AG04449 (cell line): ENCODE results near the gene ALKBH6.
"Not testable (repeated sequence)": the region's sequence is repeated elsewhere in the genome, so short reads cannot be mapped to it uniquely, and the experiment has no call there.

Experiments used
- CTCF ChIA-PET: fragments of 350-600 bp; formaldehyde crosslinking; extraction: SDS; loops from one replicate; lab custom pipeline; 2021; ENCODE audit warnings: antibody characterized with exemption; lab: Yijun Ruan, JAX
- POLR2A ChIA-PET: fragments of 400-600, 350-600 bp; formaldehyde crosslinking; extraction: SDS; loops from one replicate; lab custom pipeline; 2020; ENCODE audit warnings: antibody characterized with exemption, inconsistent platforms; lab: Yijun Ruan, JAX
- DNase-seq: peaks from one replicate; pipeline ENCODE4 v3.0.0-alpha.2; 2010; ENCODE audit warnings: low read depth, low spot score
- H3K4me3 ChIP-seq: 2 replicates; pipeline ENCODE4 v1.5.1; 2011; ENCODE audit warnings: low read depth, mild to moderate bottlenecking, control low read depth, low read length
- TF ChIP-seq, protein P1 (sequence below): IDR thresholded peaks from one replicate; pipeline ENCODE4 v1.5.1; 2011; ENCODE audit warnings: mild to moderate bottlenecking, moderate library complexity, low read length, control low read depth, inconsistent platforms; ENCODE audit not compliant: insufficient read depth; ENCODE audit errors: missing control alignments

The ALKBH6 gene

DNA sequence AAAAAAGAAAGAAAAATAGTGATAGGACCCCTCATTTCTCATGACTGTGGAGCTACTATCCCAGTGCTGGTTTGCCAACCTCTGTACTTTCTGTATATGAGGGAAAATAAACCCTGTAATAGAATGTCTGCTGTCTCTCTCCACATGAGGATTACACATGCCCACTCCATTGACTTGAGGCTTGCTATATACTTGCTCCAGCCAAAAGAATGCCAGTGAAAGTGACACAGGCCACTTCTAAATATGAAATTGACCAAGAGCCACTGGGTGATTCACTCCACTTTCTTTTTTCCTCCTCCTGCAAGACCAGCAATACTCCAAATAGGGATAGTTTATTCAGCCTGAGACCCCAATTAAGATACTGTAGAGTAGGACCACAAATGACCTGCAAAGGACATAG, 33.8 kb upstream of the ALKBH6 start:
- no peak overlapping the region for H3K4me3 ChIP-seq
- ChIA-PET POLR2A (no interaction called here), CTCF (interaction anchor here (0.9 kb wide), 1 partner anchor 20 kb away, joined by 4 read pairs; no protein-coding TSS in a partner anchor)
- TF ChIP-seq, protein P1, sequence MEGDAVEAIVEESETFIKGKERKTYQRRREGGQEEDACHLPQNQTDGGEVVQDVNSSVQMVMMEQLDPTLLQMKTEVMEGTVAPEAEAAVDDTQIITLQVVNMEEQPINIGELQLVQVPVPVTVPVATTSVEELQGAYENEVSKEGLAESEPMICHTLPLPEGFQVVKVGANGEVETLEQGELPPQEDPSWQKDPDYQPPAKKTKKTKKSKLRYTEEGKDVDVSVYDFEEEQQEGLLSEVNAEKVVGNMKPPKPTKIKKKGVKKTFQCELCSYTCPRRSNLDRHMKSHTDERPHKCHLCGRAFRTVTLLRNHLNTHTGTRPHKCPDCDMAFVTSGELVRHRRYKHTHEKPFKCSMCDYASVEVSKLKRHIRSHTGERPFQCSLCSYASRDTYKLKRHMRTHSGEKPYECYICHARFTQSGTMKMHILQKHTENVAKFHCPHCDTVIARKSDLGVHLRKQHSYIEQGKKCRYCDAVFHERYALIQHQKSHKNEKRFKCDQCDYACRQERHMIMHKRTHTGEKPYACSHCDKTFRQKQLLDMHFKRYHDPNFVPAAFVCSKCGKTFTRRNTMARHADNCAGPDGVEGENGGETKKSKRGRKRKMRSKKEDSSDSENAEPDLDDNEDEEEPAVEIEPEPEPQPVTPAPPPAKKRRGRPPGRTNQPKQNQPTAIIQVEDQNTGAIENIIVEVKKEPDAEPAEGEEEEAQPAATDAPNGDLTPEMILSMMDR = no peak
- DNase-seq = no peak

DNA sequence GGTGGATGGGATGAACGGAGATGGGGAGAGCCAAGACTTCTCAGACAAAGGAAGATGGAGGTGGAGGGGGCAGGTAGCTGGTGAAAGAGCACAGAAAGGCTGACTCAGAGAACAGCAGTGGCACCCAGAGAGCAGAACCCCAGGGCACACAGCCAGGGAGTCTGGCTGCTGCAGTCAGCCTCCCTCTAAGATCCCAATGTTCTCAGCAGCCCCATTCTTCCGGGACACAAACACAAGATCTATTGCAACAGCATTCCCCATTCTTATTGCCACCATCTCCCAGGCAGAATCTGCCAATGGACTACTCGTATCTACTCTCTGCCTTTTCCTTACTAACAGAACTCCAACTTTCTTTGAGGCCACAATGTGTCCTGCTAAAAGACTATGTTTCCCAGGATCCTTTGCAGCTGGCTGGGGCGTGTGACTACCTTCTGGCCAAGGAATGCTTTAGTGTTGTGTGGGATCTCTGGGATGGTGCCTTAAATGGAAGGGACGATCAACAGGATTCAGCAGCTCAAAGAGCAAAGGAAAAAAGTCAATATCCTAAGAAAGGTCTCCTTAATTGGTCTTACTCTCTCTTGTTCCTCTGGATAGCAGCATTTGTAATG, 32.5 kb upstream of the ALKBH6 start:
- H3K4me3 ChIP-seq = no peak overlapping the region
- ChIA-PET POLR2A (no interaction called here), CTCF (no interaction called here)
- DNase-seq = no peak
- TF ChIP-seq, protein P1 = no peak

DNA sequence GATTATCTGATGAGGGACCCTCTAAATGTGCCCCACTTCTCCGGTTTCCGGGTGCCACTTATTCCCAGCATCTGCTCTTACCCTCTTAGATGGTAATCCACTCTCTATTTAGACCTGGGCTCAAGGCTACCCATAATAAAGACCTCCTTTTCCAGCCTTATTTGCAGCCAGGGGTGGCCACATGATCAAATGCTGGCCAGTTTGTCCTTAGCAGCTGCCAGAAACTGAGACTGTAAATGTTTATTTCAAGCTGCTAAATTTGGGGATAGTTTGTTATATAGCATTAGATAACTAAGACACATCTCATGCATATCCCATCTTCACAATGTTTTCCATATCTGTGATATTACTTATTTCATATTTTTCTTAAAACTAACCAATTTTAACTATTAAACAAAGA, 29.9 kb upstream of the ALKBH6 start:
- TF ChIP-seq, protein P1 = no peak
- no peak overlapping the region for H3K4me3 ChIP-seq
- DNase-seq = no peak
- ChIA-PET CTCF (interaction anchor here (1.0 kb wide), 1 partner anchor 10 kb away, joined by 4 read pairs; the partner anchor contains the start of gene THAP8), POLR2A (interaction anchor here (0.6 kb wide), 1 partner anchor 25 kb away, joined by 4 read pairs; no protein-coding TSS in a partner anchor)

DNA sequence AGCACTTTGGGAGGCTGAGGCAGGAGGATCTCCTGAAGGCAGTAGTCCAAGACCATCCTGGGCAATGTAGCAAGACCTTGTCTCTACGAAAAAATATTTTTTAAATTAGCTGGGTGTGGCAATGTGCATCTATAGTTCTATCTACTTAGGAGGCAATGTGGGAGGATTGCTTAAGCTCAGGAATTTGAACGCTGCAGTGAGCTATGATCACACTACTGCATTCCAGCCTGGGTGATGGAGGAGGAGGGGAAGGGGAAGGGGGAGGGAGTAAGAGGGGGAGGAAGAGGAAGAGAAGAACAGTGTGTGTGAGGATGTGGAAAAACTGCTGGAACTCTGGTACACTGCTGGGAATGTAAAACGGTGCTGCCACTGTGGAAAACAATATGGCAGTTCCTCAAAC, 27.8 kb upstream of the ALKBH6 start:
- peak; percentile 79 for DNase-seq
- no peak overlapping the region for H3K4me3 ChIP-seq
- ChIA-PET CTCF (no interaction called here), POLR2A (interaction anchor here (0.8 to 1.2 kb wide), 4 partner anchors 12 to 46 kb away, joined by 3 to 11 read pairs (median 4); partner anchors contain the start of genes ALKBH6 and THAP8)
- TF ChIP-seq, protein P1 = no peak

DNA sequence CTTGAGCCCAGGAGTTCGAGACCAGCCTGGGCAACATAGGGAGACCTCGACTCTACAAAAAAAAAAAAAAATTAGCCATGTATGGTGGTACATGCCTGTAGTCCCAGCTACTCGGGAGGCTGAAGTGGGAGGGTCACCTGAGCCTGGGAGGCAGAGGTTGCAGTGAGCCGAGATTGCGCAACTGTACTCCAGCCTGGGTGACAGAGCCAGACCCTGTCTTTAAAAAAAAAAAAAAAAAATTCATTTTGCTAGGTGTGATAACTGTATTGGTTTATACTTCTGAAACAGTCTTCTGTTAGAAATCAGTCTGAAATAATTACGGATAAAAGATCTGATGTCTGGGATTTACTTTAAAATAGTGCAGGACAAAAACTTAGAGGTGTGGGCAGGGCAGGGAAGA, 27.1 kb upstream of the ALKBH6 start:
- CTCF ChIA-PET, H3K4me3 ChIP-seq, DNase-seq: not testable (repeated sequence)
- POLR2A ChIA-PET = interaction anchor here (1.0 to 1.2 kb wide), 3 partner anchors 13 to 45 kb away, joined by 3 to 11 read pairs (median 3); partner anchors contain the start of genes ALKBH6 and THAP8

DNA sequence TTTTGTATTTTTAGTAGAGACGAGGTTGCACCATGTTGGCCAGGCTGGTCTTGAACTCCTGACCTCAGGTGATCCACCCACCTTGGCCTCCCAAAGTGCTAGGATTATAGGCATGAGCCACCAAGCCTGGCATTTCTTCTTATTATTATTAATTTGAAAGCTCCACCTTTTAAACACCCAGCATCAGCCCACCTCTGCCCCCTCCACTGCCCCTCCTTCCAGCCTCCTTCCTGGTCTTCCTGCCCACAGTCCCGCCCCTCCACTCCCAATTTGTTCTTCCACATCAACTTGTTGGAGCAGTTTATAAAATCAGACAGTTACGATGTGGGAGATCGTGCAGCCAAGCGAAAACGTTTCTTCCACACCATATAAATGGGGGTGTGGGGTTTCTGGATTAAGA, 26.5 kb upstream of the ALKBH6 start:
- ChIA-PET POLR2A (no interaction called here), CTCF (interaction anchor here (0.9 kb wide), 1 partner anchor 18 kb away, joined by 4 read pairs; no protein-coding TSS in a partner anchor)
- TF ChIP-seq, protein P1 = no peak
- no peak for DNase-seq
- no peak overlapping the region for H3K4me3 ChIP-seq
